ENCODE data around the gene P2RX2. TPM values are rescaled to one million over a fixed set of nuclear protein-coding genes. Genes with fewer than 3 reads are reported as not detected.

P2RX2 gene
- total and polyA plus RNA-seq, 2 experiments from 2014 or later = 1.1 to 1.7 TPM

GRCh38 chr12:132593938-132594358 lies 24.6 kb upstream of the P2RX2 start:
- Mint-ChIP-seq H3K27me3 (ENCODE audit: insufficient read depth, low read depth, poor library complexity) (peaks cover 80% of the 10 kb centered on the region), H3K27ac (no peak overlapping the region)

More at GRCh38 chr12:132593938-132594358, 24.6 kb upstream of the P2RX2 start:
- peaks cover 15% of the 10 kb centered on the region for H3F3A ChIP-seq (replicated peaks; ENCODE audit: low read depth)
- no peaks in the 10 kb centered on the region for H4K20me1 ChIP-seq (replicated peaks; ENCODE audit: insufficient read depth)
- H3K4me2 ChIP-seq = no peak overlapping the region
- no peak overlapping the region; the same call in 2 of the 3 replicates for H3K4me3 Mint-ChIP-seq
- no peaks in the 10 kb centered on the region for H3K36me3 ChIP-seq (ENCODE audit: insufficient read depth)
- TF ChIP-seq ZNF462 (CRISPR knock-in tag; IDR thresholded peaks at IDR 0.05) = no peak
- no peak for TF ChIP-seq NANOG (IDR thresholded peaks at IDR 0.05; ENCODE audit: borderline replicate concordance)
- TF ChIP-seq, protein P1, sequence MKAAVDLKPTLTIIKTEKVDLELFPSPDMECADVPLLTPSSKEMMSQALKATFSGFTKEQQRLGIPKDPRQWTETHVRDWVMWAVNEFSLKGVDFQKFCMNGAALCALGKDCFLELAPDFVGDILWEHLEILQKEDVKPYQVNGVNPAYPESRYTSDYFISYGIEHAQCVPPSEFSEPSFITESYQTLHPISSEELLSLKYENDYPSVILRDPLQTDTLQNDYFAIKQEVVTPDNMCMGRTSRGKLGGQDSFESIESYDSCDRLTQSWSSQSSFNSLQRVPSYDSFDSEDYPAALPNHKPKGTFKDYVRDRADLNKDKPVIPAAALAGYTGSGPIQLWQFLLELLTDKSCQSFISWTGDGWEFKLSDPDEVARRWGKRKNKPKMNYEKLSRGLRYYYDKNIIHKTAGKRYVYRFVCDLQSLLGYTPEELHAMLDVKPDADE (IDR thresholded peaks at IDR 0.05) = no peak
- TF ChIP-seq STAT1 (IDR thresholded peaks at IDR 0.05; ENCODE audit: unreplicated experiment) = no peak
- no peak for TF ChIP-seq ZNF114 (CRISPR knock-in tag; IDR thresholded peaks at IDR 0.05)
- TF ChIP-seq JUNB (IDR thresholded peaks at IDR 0.05; ENCODE audit: unreplicated experiment) = no peak
- no peak for TF ChIP-seq CTCF (conservative IDR thresholded peaks at IDR 0.05; ENCODE audit: low read depth in 2 of 2)
- TF ChIP-seq POLR2AphosphoS5 (IDR thresholded peaks at IDR 0.05; ENCODE audit: low read depth) = no peak
- no peak for TF ChIP-seq EZH2phosphoT487 (IDR thresholded peaks at IDR 0.05; ENCODE audit: unreplicated experiment)
- TF ChIP-seq ZNF331 (CRISPR knock-in tag; IDR thresholded peaks at IDR 0.05; ENCODE audit: low read depth) = no peak
- no peak for TF ChIP-seq EZH2 (IDR thresholded peaks at IDR 0.05; ENCODE audit: low read depth, unreplicated experiment)
- no peaks in the 10 kb centered on the region; the same call in 2 of the 3 replicates for H3K36me3 Mint-ChIP-seq (ENCODE audit: low read depth)
- H3K4me1 ChIP-seq (ENCODE audit: insufficient read depth) = peaks cover 3% of the 10 kb centered on the region; the same call in 1 of the 2 replicates
- no peaks in the 10 kb centered on the region for H3K79me2 ChIP-seq (replicated peaks; ENCODE audit: insufficient read depth)
- H3K9me3 Mint-ChIP-seq = peaks cover 12% of the 10 kb centered on the region
- H2AFZ ChIP-seq = no peak overlapping the region
- peaks cover 81% of the 10 kb centered on the region for H3K27me3 ChIP-seq (ENCODE audit: insufficient read depth)
- H3K27ac ChIP-seq (ENCODE audit: low read depth) = no peak overlapping the region
- H3K4me1 Mint-ChIP-seq = peaks cover 6% of the 10 kb centered on the region; the same call in 2 of the 3 replicates
- no peaks in the 10 kb centered on the region for H3K9me2 ChIP-seq (ENCODE audit: insufficient read depth)
- no peak overlapping the region for H3K4me3 ChIP-seq
- ATAC-seq = peak; percentile 93
- DNase-seq (ENCODE audit: low spot score) = peak; percentile 98
